ENCODE results near the gene CEMIP.

DNA sequence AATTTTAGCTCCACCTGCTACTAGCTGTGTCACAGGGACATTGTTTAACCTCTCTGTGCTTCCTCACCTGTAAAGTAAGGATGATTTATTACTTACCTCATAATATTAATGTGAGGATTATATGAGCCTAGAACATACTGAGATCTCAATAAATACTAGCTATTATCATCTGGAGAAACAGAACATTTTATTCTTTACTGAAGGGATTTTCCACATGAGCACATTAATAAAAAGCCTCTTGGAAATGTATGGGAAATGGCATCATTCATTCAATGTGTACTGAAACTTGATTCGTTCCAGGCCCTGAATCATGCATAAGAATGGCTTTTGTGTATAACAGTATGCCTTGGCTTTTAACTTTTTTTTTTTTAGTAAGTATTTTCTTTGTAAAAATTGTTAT, 11.0 kb upstream of the CEMIP start:
- TF ChIP-seq, protein P1, sequence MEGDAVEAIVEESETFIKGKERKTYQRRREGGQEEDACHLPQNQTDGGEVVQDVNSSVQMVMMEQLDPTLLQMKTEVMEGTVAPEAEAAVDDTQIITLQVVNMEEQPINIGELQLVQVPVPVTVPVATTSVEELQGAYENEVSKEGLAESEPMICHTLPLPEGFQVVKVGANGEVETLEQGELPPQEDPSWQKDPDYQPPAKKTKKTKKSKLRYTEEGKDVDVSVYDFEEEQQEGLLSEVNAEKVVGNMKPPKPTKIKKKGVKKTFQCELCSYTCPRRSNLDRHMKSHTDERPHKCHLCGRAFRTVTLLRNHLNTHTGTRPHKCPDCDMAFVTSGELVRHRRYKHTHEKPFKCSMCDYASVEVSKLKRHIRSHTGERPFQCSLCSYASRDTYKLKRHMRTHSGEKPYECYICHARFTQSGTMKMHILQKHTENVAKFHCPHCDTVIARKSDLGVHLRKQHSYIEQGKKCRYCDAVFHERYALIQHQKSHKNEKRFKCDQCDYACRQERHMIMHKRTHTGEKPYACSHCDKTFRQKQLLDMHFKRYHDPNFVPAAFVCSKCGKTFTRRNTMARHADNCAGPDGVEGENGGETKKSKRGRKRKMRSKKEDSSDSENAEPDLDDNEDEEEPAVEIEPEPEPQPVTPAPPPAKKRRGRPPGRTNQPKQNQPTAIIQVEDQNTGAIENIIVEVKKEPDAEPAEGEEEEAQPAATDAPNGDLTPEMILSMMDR (conservative IDR thresholded peaks at IDR 0.05; ENCODE audit: low read depth, low read length), result no peak
- no peak for TF ChIP-seq CEBPB (IDR thresholded peaks at IDR 0.05; ENCODE audit: low read depth, low read length)
- TF ChIP-seq POLR2A (IDR thresholded peaks at IDR 0.05; ENCODE audit: low read depth, low read length), result no peak
- TF ChIP-seq RAD21 (IDR thresholded peaks at IDR 0.05; ENCODE audit: low read length), result no peak
- TF ChIP-seq, protein P2, sequence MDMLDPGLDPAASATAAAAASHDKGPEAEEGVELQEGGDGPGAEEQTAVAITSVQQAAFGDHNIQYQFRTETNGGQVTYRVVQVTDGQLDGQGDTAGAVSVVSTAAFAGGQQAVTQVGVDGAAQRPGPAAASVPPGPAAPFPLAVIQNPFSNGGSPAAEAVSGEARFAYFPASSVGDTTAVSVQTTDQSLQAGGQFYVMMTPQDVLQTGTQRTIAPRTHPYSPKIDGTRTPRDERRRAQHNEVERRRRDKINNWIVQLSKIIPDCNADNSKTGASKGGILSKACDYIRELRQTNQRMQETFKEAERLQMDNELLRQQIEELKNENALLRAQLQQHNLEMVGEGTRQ (IDR thresholded peaks at IDR 0.05; ENCODE audit: low read depth, low read length), result no peak
- TF ChIP-seq MAFK (IDR thresholded peaks at IDR 0.05; ENCODE audit: low read depth, low read length), result no peak
- TF ChIP-seq FOS (IDR thresholded peaks at IDR 0.05; ENCODE audit: low read depth, low read length), result no peak
- no peak for TF ChIP-seq CHD1 (IDR thresholded peaks at IDR 0.05; ENCODE audit: low read depth, low read length)
- no peak for TF ChIP-seq BHLHE40 (IDR thresholded peaks at IDR 0.05; ENCODE audit: low read depth, low read length)
- no peak for TF ChIP-seq MXI1 (IDR thresholded peaks at IDR 0.05; ENCODE audit: borderline replicate concordance, low read depth, low read length)
- no peak for TF ChIP-seq RCOR1 (IDR thresholded peaks at IDR 0.05; ENCODE audit: insufficient replicate concordance, low read length)
- TF ChIP-seq RFX5 (IDR thresholded peaks at IDR 0.05; ENCODE audit: low read depth, low read length), result no peak
- TF ChIP-seq SMC3 (IDR thresholded peaks at IDR 0.05; ENCODE audit: low read depth, low read length), result no peak
- TF ChIP-seq NFE2L2 (IDR thresholded peaks at IDR 0.05; ENCODE audit: low read depth, low read length), result no peak

Measured in IMR-90 (cell line).